ENCODE results near the gene AKAP3.

Gene AKAP3

DNA sequence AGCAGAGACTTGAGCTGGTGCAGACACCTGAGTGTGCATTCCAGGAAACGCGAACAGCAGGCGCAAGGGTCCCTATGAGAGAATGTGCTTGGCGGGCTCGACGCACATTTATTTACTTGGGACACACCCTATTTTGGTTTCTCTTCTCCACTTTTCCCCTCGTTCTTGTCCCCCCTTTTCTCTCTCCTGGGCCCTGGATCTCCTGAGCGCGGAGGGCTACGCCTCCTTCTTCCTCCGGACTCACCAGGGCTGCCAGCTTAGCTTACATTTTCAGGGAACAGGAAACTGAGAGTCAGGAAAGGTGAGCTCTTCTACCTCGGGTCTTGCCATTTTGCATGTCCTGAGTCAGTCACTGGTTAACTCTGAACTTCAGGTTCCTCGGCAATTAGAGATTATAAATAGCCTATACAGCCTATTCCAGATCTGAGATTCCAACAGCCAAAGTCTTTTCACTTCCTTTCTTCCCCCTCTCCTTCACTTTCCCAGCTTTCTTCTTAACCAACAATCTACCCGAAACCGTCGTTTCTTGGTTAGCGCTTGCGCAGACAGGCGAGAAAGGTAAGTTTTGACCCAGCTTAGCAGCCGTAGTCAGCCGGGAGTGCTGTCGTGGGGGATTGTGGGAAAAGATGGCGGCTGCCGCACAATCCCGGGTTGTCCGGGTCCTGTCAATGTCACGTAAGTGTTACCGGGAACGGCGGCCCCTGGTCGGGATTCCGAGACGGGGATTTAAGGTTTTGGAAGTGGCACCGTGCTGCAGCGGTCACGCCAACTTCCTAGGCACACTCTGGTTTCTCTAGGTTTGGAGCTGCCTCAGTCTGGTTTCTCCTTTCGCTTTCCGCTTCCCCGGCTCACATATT, at the start of gene AKAP3, which contains the start of gene NDUFA9:
TSS of gene AKAP3 (minus strand) at position 551 of the 857 bp plus-strand sequence. CDS start 10,855 bp downstream, outside the sequence.
TSS of gene NDUFA9 (plus strand) at position 614 of the 857 bp plus-strand sequence. CDS start at position 627, 13 bp downstream.
- H3K4me3 ChIP-seq: peak within 1 kb of the TSS; percentile 65 to 82 (median 69)
- peak within 1 kb of the TSS; percentile 74 to 95 (median 90) for H3K27ac ChIP-seq

- H3K27ac ChIP-seq: no peak overlapping the region
Measured at GRCh38 chr12:4690760-4691159, 41.9 kb upstream of the AKAP3 start.

GRCh38 chr12:4685317-4685716, 36.5 kb upstream of the AKAP3 start:
- Histone ChIP-seq H3K27ac (no peak overlapping the region), H3K4me3 (no peak overlapping the region)

More at GRCh38 chr12:4690760-4691159, 41.9 kb upstream of the AKAP3 start:
- no peak overlapping the region for H3K4me3 ChIP-seq

- Histone ChIP-seq H3K27ac (no peak overlapping the region), H3K4me3 (no peak overlapping the region)
Measured at GRCh38 chr12:4681732-4682131, 32.9 kb upstream of the AKAP3 start.

GRCh38 chr12:4679711-4680110, 30.9 kb upstream of the AKAP3 start:
- H3K27ac ChIP-seq: no peak overlapping the region

DNA sequence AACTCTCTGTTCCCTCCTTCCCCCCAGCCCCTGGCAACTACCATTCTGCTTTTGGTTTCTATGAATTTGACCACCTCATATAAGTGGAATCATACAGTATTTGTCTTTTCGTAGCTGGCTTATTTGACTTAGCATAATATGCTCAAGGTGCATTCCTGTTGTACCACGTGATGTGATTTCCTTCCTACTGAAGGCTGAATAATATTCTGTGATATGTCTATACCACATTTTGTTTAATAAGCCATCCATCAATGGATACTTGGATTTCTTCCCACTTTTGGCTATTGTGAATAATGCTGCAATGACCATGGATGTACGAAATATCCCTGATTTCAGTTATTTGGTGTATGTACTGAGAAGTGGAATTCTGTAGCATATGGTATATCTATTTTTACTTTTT, 16.4 kb upstream of the AKAP3 start:
- no peak overlapping the region for H3K4me3 ChIP-seq
- H3K27ac ChIP-seq: no peak overlapping the region

More at GRCh38 chr12:4679711-4680110, 30.9 kb upstream of the AKAP3 start:
- no peak overlapping the region for H3K4me3 ChIP-seq

DNA sequence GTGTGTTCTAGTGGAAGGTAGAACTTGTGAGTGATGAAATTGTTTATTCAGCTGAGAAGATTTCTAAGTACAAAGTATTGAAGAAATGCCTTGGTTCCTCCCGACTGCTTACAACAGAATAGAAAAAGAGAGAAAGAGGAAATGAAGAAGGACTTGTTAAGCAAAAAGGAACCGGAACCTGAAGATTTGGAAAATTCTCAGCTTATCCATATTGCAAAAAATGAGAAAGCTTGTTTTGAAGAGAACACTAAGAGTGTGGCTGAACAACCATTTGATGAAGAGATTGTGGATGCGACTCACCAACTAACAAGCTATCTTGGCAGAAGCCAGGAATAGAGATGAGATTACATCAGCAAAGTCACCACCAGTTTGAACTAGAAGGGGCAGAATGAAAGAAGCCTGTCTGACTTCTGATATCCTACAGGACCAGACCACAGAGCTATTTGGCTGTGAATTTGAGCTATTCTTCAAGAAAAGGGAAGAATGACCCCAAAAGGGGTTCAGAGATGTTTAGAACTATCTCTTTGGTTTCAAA, 15.2 kb upstream of the AKAP3 start:
- no peak overlapping the region for H3K27ac ChIP-seq
- H3K4me3 ChIP-seq: no peak overlapping the region

GRCh38 chr12:4653691-4654090, 4.8 kb upstream of the AKAP3 start:
- Histone ChIP-seq H3K27ac (no peak overlapping the region), H3K4me3 (no peak overlapping the region)

DNA sequence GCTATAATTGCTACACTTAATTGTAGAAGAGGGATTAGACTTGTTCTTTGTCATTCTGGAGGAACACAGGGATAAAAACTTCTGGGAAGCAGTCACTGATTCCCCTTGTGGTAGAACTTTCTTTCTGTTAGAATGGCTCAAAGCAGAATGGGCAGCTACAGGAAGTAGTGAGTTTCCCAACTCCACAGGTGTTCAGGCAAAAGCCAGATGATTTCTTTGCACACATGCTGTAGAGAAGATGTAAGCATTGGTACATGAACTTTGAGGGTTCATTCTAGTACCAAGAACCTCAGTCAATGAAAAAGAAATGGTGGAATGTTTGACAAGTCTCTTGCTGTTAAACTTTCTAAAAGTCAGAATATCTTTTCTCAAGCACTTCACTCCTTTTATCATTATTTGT, 4.4 kb upstream of the AKAP3 start:
- H3K27ac ChIP-seq: no peak overlapping the region

GRCh38 chr12:4649358-4649661, 459 bp upstream of the AKAP3 start:
- H3K27ac ChIP-seq: peak overlapping the region; percentile 74 to 95 (median 90)
- peak overlapping the region; percentile 65 to 82 (median 69) for H3K4me3 ChIP-seq

More for the DNA sequence above, 4.4 kb upstream of the AKAP3 start:
- no peak overlapping the region for H3K4me3 ChIP-seq

- peak overlapping the region; percentile 65 to 82 (median 69) for H3K4me3 ChIP-seq
- H3K27ac ChIP-seq: peak overlapping the region in 20 of 21 experiments; percentile 48 to 95 (median 90)
Measured at GRCh38 chr12:4648104-4648500, 749 bp downstream of the AKAP3 start.

DNA sequence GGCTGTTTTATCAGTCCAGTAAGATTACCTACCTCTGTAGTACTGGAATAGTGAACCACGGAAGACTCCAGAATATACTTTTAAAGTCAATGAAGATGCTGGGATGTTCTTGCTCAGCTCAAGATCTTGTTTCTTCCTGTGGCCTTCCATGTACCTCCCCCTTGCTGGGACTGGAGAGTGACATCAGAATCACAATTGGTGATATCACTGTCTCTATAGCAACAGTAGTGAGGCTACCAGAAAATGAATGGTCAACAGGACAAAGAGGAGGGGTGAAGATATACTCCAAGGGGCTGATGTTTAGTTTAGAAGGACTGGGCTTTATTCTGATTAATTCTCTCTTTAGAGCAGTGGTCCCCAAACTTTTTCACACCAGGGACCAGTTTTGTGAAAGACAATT, 3.8 kb downstream of the AKAP3 start:
- H3K27ac ChIP-seq: no peak overlapping the region
- H3K4me3 ChIP-seq: no peak overlapping the region

DNA sequence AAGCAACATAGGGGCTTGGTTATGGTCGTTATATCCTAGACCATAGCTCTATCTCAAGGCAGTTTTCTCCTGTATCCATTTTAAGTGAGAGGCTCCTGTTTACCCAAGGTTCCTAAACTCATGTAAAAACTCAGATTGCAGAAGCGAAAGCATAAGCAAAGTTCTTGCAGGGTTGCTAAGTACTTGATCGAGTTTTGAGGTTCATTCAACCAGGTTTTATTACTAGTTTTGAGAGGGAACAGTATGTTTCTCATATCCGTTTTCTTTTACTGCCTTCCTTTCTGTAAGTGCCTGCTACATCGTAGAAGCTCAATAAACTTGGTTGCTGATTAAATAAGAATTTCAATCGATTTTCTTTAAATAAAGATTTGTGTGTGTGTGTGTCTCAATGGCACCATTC, 5.1 kb downstream of the AKAP3 start:
- Histone ChIP-seq H3K4me3 (no peak overlapping the region), H3K27ac (no peak overlapping the region)

DNA sequence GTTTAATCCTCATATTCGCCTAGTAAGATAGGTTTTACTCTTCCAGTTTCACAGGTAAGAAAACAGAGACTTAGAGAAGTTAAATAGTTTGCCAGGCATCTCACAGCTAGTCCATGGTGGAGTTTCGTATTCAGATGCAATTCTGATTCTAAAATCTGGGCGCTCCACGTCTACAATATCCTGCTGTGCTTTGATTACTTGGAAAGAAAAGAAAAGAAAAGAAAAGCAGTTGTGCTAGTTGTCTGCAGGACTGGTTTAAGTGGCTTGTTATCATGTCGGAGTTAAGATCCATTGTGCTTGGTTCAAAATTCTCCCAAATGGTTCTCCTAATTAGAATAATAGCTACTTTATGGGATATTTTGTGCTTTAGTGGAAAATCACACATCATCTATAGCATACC, 18.6 kb downstream of the AKAP3 start:
- Histone ChIP-seq H3K27ac (no peak overlapping the region), H3K4me3 (no peak overlapping the region)

- H3K27ac ChIP-seq: no peak overlapping the region
- no peak overlapping the region for H3K4me3 ChIP-seq
Measured at GRCh38 chr12:4628406-4628805, 20.4 kb downstream of the AKAP3 start.

DNA sequence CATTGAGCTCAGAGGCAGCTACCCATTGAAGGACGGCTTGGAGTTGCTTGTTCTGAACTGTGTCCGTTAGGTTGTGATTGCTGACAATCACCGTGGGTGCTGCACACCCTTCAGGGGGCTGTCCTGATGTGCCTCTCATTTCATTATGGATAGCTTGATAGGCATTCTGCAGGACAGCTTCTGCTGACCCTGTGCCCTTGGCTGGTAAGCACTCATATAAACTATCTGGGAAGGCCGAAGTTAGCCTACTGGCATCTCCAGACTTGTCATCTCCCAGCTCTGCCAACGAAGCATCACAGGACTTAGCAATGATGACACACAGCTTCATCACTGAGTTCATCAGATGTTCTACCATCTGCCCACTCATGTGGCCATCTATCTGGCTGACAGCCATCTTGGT, 22.3 kb downstream of the AKAP3 start:
- Histone ChIP-seq H3K4me3 (no peak overlapping the region), H3K27ac (no peak overlapping the region)

- Histone ChIP-seq H3K27ac (no peak overlapping the region), H3K4me3 (no peak overlapping the region)
Measured at GRCh38 chr12:4621511-4621910, 27.3 kb downstream of the AKAP3 start.

DNA sequence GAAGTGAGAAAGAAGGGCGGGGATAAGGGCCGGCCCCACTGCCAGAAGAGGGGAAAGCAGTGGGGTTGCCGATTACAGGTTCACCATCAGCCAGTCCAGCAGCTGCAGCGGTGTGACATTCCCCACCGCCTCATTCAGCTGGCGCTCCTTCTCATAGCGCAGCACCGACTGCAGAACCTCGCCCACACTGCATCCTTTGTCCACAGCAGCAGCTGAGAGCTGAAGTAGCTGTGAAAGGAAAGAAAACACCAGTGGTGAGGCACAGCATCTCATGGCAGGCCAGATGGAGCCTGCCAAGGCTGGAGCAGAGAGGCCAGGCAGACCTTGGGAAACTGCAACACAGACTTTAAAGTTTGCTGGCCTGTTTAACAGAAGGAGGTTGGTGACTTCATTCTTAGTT, 33.2 kb downstream of the AKAP3 start:
- Histone ChIP-seq H3K4me3 (no peak overlapping the region), H3K27ac (no peak overlapping the region)

- no peak overlapping the region for H3K27ac ChIP-seq
- H3K4me3 ChIP-seq: no peak overlapping the region
Measured at GRCh38 chr12:4610481-4610880, 38.4 kb downstream of the AKAP3 start.

GRCh38 chr12:4609071-4609470, 39.8 kb downstream of the AKAP3 start:
- Histone ChIP-seq H3K4me3 (no peak overlapping the region), H3K27ac (no peak overlapping the region)

DNA sequence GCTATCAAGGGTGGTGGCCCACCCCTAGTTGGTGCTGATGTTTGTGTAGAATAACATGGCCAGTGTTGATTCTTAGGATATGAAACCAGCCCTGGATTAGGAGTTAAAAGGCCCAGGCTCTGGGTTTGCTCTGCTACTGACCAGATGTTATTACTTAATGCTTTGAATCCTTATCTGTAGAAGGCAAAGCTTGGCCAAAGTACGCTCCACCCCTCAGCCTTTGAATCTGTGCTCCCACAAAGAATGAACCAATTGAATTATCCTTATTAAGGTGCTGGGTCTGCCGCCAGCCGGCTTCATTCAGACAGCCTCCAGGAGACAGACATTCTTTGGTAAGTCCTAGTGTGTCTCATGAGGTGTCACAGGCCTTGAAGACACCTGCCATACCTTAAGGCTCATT, 41.8 kb downstream of the AKAP3 start:
- H3K4me3 ChIP-seq: no peak overlapping the region
- no peak overlapping the region for H3K27ac ChIP-seq
